Measurements from ENCODE around the gene PPCDC.
A peak's percentile ranks its signal among the peaks of the same experiment; 100 is the strongest.

PPCDC gene

GRCh38 chr15:75016431-75016830 is 7.0 kb upstream of the PPCDC start:
- no peak for DNase-seq

GRCh38 chr15:75019916-75020315 is 3.5 kb upstream of the PPCDC start:
- no peak for DNase-seq

GRCh38 chr15:75021341-75021740 is 2.0 kb upstream of the PPCDC start:
- no peak for DNase-seq

- no peak for DNase-seq
These were observed 608 bp upstream of the PPCDC start for GRCh38 chr15:75022783-75023180.

GRCh38 chr15:75023872-75024636 is 664 bp downstream of the PPCDC start:
- peak in 1 of 2 donors; percentile 24 for DNase-seq

- DNase-seq, result no peak
These were observed 1.7 kb downstream of the PPCDC start for GRCh38 chr15:75025107-75025506.

- DNase-seq, result no peak
These were observed 2.3 kb downstream of the PPCDC start for GRCh38 chr15:75025548-75026260.

GRCh38 chr15:75027551-75027950 is 4.2 kb downstream of the PPCDC start:
- no peak for DNase-seq

GRCh38 chr15:75028991-75029377 is 5.6 kb downstream of the PPCDC start:
- DNase-seq, result no peak

- DNase-seq, result peak; percentile 92 to 93
These were observed 6.1 kb downstream of the PPCDC start for GRCh38 chr15:75029378-75030022.

GRCh38 chr15:75030023-75030413 is 6.6 kb downstream of the PPCDC start:
- DNase-seq, result no peak

- DNase-seq, result no peak
These were observed 7.0 kb downstream of the PPCDC start for GRCh38 chr15:75030424-75030823.

- no peak for DNase-seq
These were observed 8.5 kb downstream of the PPCDC start for GRCh38 chr15:75031848-75032247.

GRCh38 chr15:75032395-75032794 is 9.0 kb downstream of the PPCDC start:
- no peak for DNase-seq

GRCh38 chr15:75033809-75034208 is 10.4 kb downstream of the PPCDC start:
- no peak for DNase-seq

GRCh38 chr15:75034615-75035014 is 11.2 kb downstream of the PPCDC start:
- DNase-seq, result no peak

GRCh38 chr15:75036212-75036616 is 12.8 kb downstream of the PPCDC start:
- no peak for DNase-seq

GRCh38 chr15:75037685-75038084 is 14.3 kb downstream of the PPCDC start:
- no peak for DNase-seq

GRCh38 chr15:75038231-75038630 is 14.8 kb downstream of the PPCDC start:
- DNase-seq, result no peak

GRCh38 chr15:75042730-75043508 is 19.5 kb downstream of the PPCDC start:
- peak; percentile 54 to 64 for DNase-seq

GRCh38 chr15:75043509-75044257 is 20.3 kb downstream of the PPCDC start:
- no peak for DNase-seq

GRCh38 chr15:75044258-75044878 is 21.0 kb downstream of the PPCDC start:
- no peak for DNase-seq
